ENCODE data around the gene CDPF1. TPM values are rescaled to one million over a fixed set of nuclear protein-coding genes. Genes with fewer than 3 reads are reported as not detected.

The CDPF1 gene
- total RNA-seq, 2 experiments from 2014 or later, result 11.6 to 11.7 TPM

DNA sequence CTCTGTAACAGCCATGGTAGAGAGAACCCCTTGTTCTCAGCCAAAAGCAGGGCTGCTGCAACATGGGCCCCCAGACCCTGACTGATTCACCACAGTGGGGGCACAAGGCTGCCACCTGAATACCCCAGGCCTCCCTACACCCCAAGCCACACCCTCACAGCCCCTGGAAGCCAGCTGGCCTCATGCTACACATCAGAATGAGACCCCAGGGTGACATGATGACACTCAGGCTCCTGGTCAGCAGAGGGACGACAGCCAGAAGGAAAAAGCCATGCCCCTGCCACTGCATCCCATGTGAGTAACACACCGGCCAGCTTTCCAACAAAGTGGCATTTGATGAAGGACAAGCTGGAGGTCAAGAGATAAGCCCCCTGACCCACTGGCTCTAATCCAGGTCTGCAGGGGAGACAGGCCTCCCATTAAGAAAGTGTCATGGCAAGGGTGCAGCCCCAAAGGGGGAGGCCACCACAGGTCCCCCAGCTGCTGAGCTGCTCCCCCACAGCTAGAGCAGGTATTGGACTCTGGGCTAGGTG lies 2.6 kb downstream of the CDPF1 start:
- no peak overlapping the region for H3K27ac Mint-ChIP-seq
- H3K4me1 Mint-ChIP-seq (ENCODE audit: low read depth), result peaks cover 29% of the 10 kb centered on the region
- CTCF ChIA-PET, result no interaction called here
- POLR2A ChIA-PET, result no interaction called here
- no peaks in the 10 kb centered on the region for H3K27me3 Mint-ChIP-seq (ENCODE audit: low read depth)
- ATAC-seq (no peak), DNase-seq (no peak)
- H3K4me3 Mint-ChIP-seq, result no peak overlapping the region
- no peaks in the 10 kb centered on the region for H3K9me3 Mint-ChIP-seq (ENCODE audit: insufficient read depth)
- peaks cover 20% of the 10 kb centered on the region for H3K36me3 Mint-ChIP-seq (ENCODE audit: low read depth)

DNA sequence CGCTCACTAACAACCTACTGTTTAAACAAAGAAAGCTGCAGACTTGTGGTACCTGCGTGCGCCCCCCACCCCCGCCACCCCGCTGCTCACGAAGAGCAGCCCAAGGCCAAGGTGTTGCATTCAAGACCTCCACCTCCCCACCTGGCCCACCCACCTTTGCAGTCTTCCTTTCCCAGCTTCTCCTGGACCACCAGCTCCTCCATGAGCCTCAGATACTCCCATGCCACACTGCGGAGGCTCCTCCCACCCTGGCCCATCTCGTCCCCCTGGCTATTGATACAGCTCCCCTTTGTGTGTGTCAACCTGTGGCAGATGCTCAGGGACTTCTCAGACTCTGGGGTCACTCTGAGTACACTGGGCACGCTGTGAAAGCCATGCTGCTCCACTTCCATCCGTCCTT lies 3.9 kb downstream of the CDPF1 start:
- no peaks in the 10 kb centered on the region for H3K27me3 Mint-ChIP-seq (ENCODE audit: low read depth)
- ATAC-seq (no peak), DNase-seq (no peak)
- ChIA-PET POLR2A (no interaction called here), CTCF (no interaction called here)
- peaks cover 28% of the 10 kb centered on the region for H3K4me1 Mint-ChIP-seq (ENCODE audit: low read depth)
- H3K4me3 Mint-ChIP-seq, result no peak overlapping the region
- H3K27ac Mint-ChIP-seq, result no peak overlapping the region
- H3K9me3 Mint-ChIP-seq (ENCODE audit: insufficient read depth), result no peaks in the 10 kb centered on the region
- H3K36me3 Mint-ChIP-seq (ENCODE audit: low read depth), result peaks cover 23% of the 10 kb centered on the region

DNA sequence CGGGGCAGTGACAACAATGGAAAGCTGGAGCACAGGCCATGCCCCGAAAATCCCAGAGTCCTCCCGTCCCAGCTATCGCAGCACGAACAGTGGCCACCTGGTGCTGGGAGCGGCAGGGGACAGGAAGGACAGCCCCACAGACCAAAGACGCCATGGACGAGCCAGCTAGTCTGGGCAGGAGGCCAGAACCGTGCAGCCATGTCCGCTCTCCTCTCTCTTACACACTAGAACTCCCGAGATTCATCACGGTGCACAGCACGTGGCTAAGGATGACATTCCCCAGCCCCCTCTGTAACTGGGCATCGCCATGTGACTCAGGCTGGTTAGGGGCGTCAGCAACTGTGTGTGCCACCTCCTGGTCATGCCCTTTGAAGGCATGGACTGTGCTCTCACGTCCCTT lies 4.6 kb downstream of the CDPF1 start:
- no peaks in the 10 kb centered on the region for H3K27me3 Mint-ChIP-seq (ENCODE audit: low read depth)
- ChIA-PET CTCF (no interaction called here), POLR2A (interaction anchor here (0.8 kb wide), 1 partner anchor 51 kb away, joined by 3 read pairs; no protein-coding TSS in a partner anchor)
- H3K4me3 Mint-ChIP-seq, result no peak overlapping the region
- DNase-seq (no peak), ATAC-seq (no peak)
- peaks cover 29% of the 10 kb centered on the region for H3K4me1 Mint-ChIP-seq (ENCODE audit: low read depth)
- H3K9me3 Mint-ChIP-seq (ENCODE audit: insufficient read depth), result no peaks in the 10 kb centered on the region
- H3K27ac Mint-ChIP-seq, result no peak overlapping the region
- peaks cover 26% of the 10 kb centered on the region for H3K36me3 Mint-ChIP-seq (ENCODE audit: low read depth)

DNA sequence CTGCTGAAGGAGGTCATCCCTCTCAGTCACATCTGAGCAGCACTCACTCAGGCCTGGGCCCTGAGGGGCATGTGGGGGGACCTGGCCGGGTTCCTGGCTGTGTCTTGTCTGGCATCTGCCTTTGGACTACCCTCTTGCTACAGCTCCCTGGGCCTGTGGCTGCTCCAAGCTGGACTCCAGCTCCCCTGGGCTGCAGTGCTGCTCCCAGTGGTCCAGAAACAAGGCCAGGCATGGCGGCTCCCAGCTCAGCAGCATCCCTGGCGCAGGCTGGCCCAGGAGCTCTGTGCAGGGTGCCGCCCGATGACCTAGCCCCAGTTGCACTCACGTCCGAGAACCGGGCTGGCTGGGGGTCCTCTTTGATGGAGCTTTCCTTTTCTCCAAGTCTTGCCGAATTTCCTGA lies 5.3 kb downstream of the CDPF1 start:
- Mint-ChIP-seq H3K4me1 (ENCODE audit: low read depth) (peaks cover 36% of the 10 kb centered on the region), H3K9me3 (ENCODE audit: insufficient read depth) (no peaks in the 10 kb centered on the region), H3K27me3 (ENCODE audit: low read depth) (no peaks in the 10 kb centered on the region), H3K4me3 (no peak overlapping the region), H3K36me3 (ENCODE audit: low read depth) (peaks cover 26% of the 10 kb centered on the region), H3K27ac (no peak overlapping the region)
- ChIA-PET POLR2A (interaction anchor here (0.8 to 1.0 kb wide), 2 partner anchors 51 to 53 kb away, joined by 3 read pairs; no protein-coding TSS in a partner anchor), CTCF (no interaction called here)
- DNase-seq, result no peak
- no peak for ATAC-seq

DNA sequence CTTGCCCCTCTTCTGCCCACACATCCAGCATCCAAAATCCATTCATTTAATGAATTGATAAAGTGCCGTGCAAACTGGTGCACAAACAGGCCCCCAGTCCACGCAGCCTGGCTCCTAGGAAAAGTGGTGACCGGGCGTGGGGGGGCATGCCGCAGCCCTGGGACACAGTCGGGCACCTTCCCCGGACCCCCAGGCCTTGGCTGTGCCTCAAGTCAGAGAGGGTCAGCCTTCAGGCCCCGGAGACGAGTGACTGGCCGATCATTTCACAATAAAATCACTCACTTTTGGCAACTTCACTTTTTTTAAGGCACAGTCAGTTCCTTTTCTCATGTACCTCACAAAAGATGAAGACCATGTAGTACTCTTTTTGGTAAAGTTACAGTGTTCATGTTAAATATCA lies 8.0 kb downstream of the CDPF1 start:
- Mint-ChIP-seq H3K27me3 (ENCODE audit: low read depth) (no peaks in the 10 kb centered on the region), H3K9me3 (ENCODE audit: insufficient read depth) (no peaks in the 10 kb centered on the region), H3K36me3 (ENCODE audit: low read depth) (peaks cover 35% of the 10 kb centered on the region), H3K4me3 (no peak overlapping the region), H3K27ac (no peak overlapping the region), H3K4me1 (ENCODE audit: low read depth) (peaks cover 32% of the 10 kb centered on the region)
- CTCF ChIA-PET, result interaction anchor here (2.2 kb wide), 1 partner anchor 236 kb away, joined by 5 read pairs; no protein-coding TSS in a partner anchor
- ATAC-seq (no peak), DNase-seq (no peak)
- POLR2A ChIA-PET, result interaction anchor here (1.0 kb wide), 1 partner anchor 8 kb away, joined by 3 read pairs; the partner anchor contains the start of gene CDPF1

DNA sequence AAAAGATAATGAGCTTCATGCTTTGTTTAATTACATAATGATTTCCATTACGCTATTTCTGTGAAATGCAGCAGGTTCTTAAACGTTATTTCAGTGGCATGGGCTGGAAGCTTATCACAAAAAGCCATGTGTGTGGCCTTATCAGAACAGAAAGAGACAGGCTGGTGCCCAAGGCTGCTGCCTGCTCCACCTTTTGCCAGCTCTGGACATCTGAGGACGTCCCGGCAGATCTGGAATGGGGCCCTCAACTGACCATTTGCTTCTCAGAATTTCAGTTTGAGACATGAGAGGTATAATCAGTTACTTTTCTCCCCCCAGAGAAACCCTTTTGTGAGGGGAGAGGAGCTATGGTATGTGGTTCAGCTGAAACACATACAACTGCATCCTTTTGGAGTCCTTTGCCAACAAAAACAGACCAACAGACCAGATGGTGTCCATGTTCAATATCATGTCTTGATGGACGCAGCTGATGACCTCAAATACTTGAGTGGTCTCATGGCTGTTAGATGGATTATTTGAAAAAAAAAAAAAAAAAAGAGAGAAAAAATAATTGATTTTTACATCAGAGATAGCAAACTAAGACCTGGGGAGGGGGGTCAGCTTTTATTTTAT lies 8.6 kb downstream of the CDPF1 start:
- ATAC-seq (no peak), DNase-seq (no peak)
- H3K4me1 Mint-ChIP-seq (ENCODE audit: low read depth), result peaks cover 32% of the 10 kb centered on the region
- peaks cover 40% of the 10 kb centered on the region for H3K36me3 Mint-ChIP-seq (ENCODE audit: low read depth)
- H3K4me3 Mint-ChIP-seq, result no peak overlapping the region
- POLR2A ChIA-PET, result interaction anchor here (1.0 kb wide), 1 partner anchor 9 kb away, joined by 3 read pairs; the partner anchor contains the start of gene CDPF1
- H3K27me3 Mint-ChIP-seq (ENCODE audit: low read depth), result no peaks in the 10 kb centered on the region
- no peak overlapping the region for H3K27ac Mint-ChIP-seq
- H3K9me3 Mint-ChIP-seq (ENCODE audit: insufficient read depth), result no peaks in the 10 kb centered on the region
- CTCF ChIA-PET, result interaction anchor here (2.2 kb wide), 1 partner anchor 235 kb away, joined by 5 read pairs; no protein-coding TSS in a partner anchor

DNA sequence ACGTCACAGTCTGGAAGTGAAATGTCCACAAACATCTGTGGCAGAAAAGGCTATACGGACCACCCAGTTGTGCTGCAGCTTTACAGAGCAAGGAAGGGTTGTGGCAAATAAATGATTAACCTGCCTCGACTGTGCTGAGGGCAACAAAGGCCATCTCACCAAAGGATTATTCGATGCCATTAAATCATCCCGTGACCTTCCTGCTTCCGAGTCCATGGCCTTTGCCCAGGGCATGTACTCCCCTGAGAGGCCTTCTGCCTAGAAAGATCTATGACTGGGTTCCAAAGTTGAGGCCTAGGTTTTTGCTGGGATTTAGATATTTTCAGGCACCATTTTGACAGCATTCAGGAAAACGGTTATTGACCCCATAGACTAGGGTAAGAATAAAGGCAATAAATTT lies 9.2 kb downstream of the CDPF1 start:
- H3K27ac Mint-ChIP-seq, result peak overlapping the region; percentile 84
- peaks cover 39% of the 10 kb centered on the region for H3K36me3 Mint-ChIP-seq (ENCODE audit: low read depth)
- DNase-seq, result no peak
- POLR2A ChIA-PET, result interaction anchor here (1.0 kb wide), 1 partner anchor 9 kb away, joined by 3 read pairs; the partner anchor contains the start of gene CDPF1
- no peak overlapping the region for H3K4me3 Mint-ChIP-seq
- H3K4me1 Mint-ChIP-seq (ENCODE audit: low read depth), result peaks cover 32% of the 10 kb centered on the region
- H3K9me3 Mint-ChIP-seq (ENCODE audit: insufficient read depth), result no peaks in the 10 kb centered on the region
- CTCF ChIA-PET, result interaction anchor here (2.2 kb wide), 1 partner anchor 235 kb away, joined by 5 read pairs; no protein-coding TSS in a partner anchor
- no peak for ATAC-seq
- H3K27me3 Mint-ChIP-seq (ENCODE audit: low read depth), result no peaks in the 10 kb centered on the region

DNA sequence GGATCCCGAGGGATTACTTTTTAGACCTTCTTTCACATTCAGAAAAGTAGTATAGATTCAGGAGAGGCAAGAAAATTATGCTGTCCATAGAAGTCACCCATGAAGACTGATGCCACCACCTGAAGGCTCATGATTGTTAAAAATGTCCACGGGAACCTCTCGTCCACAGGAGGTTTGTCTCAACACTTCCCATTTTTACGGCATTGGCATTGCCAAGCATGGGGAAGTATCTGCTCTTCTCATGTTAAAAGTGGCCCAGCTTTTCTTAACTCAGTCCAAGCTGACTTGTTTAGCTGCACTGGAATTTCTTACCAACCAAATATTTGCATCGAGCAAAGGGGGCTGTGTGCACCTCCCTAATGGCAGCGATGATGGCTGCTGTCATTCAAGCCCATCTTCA lies 9.6 kb downstream of the CDPF1 start:
- DNase-seq, result no peak
- peaks cover 32% of the 10 kb centered on the region for H3K4me1 Mint-ChIP-seq (ENCODE audit: low read depth)
- peaks cover 40% of the 10 kb centered on the region for H3K36me3 Mint-ChIP-seq (ENCODE audit: low read depth)
- CTCF ChIA-PET, result interaction anchor here (0.9 to 2.0 kb wide), 3 partner anchors 9 to 56 kb away, joined by 3 to 11 read pairs (median 3); partner anchors contain the start of genes CDPF1 and GTSE1
- POLR2A ChIA-PET, result interaction anchor here (1.0 kb wide), 1 partner anchor 15 kb away, joined by 3 read pairs; no protein-coding TSS in a partner anchor
- H3K27me3 Mint-ChIP-seq (ENCODE audit: low read depth), result no peaks in the 10 kb centered on the region
- H3K4me3 Mint-ChIP-seq, result peak overlapping the region; percentile 22
- H3K27ac Mint-ChIP-seq, result peak overlapping the region; percentile 84
- H3K9me3 Mint-ChIP-seq (ENCODE audit: insufficient read depth), result no peaks in the 10 kb centered on the region
- ATAC-seq, result no peak

DNA sequence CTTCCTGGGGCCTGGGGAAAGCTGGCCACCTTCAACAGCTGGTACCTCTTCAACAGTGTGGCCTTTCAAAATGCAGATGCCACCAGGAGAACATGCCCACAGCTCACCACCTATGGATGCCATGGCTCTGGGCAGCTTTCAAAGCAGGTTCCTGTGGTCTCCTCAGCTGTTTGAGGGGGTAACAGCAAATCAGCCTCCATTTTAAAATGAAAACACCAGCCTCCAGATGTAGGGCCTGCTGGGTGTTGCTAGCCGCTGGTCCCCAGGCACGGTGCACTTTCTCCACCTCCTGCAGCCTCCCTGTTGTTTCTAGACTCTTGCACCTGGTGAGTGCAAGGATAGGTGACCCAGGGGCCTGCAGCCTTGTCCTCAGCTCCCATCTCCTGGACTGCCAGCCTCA lies 10.0 kb downstream of the CDPF1 start:
- ChIA-PET CTCF (interaction anchor here (0.9 to 2.0 kb wide), 3 partner anchors 10 to 56 kb away, joined by 3 to 11 read pairs (median 3); partner anchors contain the start of genes CDPF1 and GTSE1), POLR2A (interaction anchor here (1.0 kb wide), 1 partner anchor 15 kb away, joined by 3 read pairs; no protein-coding TSS in a partner anchor)
- Mint-ChIP-seq H3K9me3 (ENCODE audit: insufficient read depth) (no peaks in the 10 kb centered on the region), H3K36me3 (ENCODE audit: low read depth) (peaks cover 41% of the 10 kb centered on the region), H3K4me3 (peak overlapping the region; percentile 22), H3K27ac (peak overlapping the region; percentile 84), H3K27me3 (ENCODE audit: low read depth) (no peaks in the 10 kb centered on the region), H3K4me1 (ENCODE audit: low read depth) (peaks cover 32% of the 10 kb centered on the region)
- no peak for DNase-seq
- ATAC-seq, result peak; percentile 31

DNA sequence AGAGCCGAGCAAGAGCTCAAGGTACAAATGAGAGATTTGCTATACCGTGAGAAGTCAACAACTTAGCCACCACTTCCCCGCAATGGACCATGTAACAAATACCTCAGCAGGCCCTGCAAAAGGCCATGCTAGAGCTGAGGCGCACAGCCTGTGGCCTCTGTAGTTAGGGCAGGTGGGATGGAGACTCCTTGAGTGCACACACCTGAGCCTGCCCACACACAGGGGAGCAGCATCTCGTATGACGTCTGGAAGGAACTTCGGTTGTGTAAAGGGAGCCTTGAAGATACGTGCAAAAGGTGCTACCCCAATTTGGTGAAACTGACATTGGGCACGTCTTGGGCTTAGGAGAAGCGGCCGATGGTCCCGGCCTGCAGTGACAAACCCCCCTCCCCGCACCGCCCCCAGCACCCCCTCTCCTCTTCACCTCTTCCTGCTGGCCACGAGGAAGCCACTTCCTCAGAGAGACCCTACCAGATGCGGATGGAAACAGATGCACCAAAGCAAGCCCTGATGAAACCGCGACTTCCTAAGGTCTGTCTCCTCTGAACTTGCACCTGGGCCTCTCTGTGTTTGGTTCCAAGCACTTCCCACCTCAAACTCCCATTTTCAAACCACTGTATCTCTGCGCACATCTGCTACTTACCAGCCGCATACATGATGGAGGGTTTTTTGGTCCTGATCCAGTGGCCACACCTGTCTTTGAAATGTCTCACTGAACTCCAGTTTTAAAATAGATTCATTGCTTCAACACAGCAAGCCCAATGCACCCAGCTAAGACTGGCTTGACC lies 10.6 kb downstream of the CDPF1 start:
- CTCF ChIA-PET, result interaction anchor here (0.9 to 2.0 kb wide), 3 partner anchors 10 to 57 kb away, joined by 3 to 11 read pairs (median 3); partner anchors contain the start of genes CDPF1 and GTSE1
- Mint-ChIP-seq H3K4me3 (peak overlapping the region; percentile 7), H3K27me3 (ENCODE audit: low read depth) (no peaks in the 10 kb centered on the region)

DNA sequence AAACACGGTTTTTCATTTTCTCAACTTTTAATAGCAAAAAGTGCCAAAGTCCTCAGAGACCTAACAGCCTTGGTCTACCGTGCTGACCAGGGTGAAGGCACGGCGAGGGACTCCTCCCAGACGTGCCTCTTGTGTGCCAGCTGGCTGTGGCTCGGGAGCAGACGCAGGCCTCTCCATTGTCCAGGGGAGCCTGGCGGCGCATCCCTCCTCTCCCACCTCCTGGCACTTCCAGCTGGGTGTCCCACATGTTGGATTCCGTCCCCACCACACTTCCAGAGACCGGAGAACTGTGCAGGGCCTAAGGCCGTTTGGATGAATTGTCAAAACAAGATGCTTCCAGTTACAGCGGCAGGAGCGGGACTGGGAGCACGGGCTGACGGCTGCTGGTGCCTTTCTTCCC lies 11.6 kb downstream of the CDPF1 start:
- CTCF ChIA-PET, result interaction anchor here (2.0 kb wide), 1 partner anchor 11 kb away, joined by 11 read pairs; the partner anchor contains the start of gene CDPF1
- Mint-ChIP-seq H3K36me3 (ENCODE audit: low read depth) (peaks cover 37% of the 10 kb centered on the region), H3K27ac (peak overlapping the region; percentile 1), H3K4me3 (no peak overlapping the region), H3K4me1 (ENCODE audit: low read depth) (peaks cover 32% of the 10 kb centered on the region), H3K9me3 (ENCODE audit: insufficient read depth) (no peaks in the 10 kb centered on the region), H3K27me3 (ENCODE audit: low read depth) (no peaks in the 10 kb centered on the region)
- ATAC-seq (no peak), DNase-seq (no peak)
- POLR2A ChIA-PET, result no interaction called here

More for the DNA sequence above, 10.6 kb downstream of the CDPF1 start:
- Mint-ChIP-seq H3K4me1 (ENCODE audit: low read depth) (peaks cover 32% of the 10 kb centered on the region), H3K27ac (peak overlapping the region; percentile 84), H3K9me3 (ENCODE audit: insufficient read depth) (no peaks in the 10 kb centered on the region), H3K36me3 (ENCODE audit: low read depth) (peaks cover 42% of the 10 kb centered on the region)
- DNase-seq, result peak; percentile 57
- POLR2A ChIA-PET, result interaction anchor here (1.0 kb wide), 1 partner anchor 16 kb away, joined by 3 read pairs; no protein-coding TSS in a partner anchor
- ATAC-seq, result peak; percentile 68

All from activated CD8-positive, alpha-beta T cell treated with anti-CD3 and anti-CD28 coated beads, Interleukin-2, amount 10 ng/mL, durations not matched to agents 7 days and 5 days (primary cell).